GM23248 (cell line): ENCODE measurements around the gene PTPRN2.

Experiments used
- EZH2 ChIP-seq: fragments of 200-600 bp; sonication (generic); IDR thresholded peaks from 2 replicates; pipeline ENCODE4 v1.6.1; 2018; ENCODE audit warnings: antibody characterized with exemption, mild to moderate bottlenecking; ENCODE audit not compliant: insufficient read depth, poor library complexity, severe bottlenecking
- EZH2phosphoT487 ChIP-seq: fragments of 200-600 bp; sonication (generic); IDR thresholded peaks from 2 replicates; pipeline ENCODE4 v1.6.1; 2018; ENCODE audit warnings: antibody characterized with exemption, moderate library complexity, mild to moderate bottlenecking, low read depth; ENCODE audit not compliant: insufficient read depth

GRCh38 chr7:157770716-157771320 lies 816.8 kb downstream of the PTPRN2 start:
- TF ChIP-seq EZH2 (no peak), EZH2phosphoT487 (no peak)
